H1 (cell line): ENCODE data around the gene TRAPPC12.
"Not testable (repeated sequence)": the region's sequence is repeated elsewhere in the genome, so short reads cannot be mapped to it uniquely, and the experiment has no call there.

ENCODE experiments used
- CBX5 ChIP-seq: fragments of 300-800, 300-1000 bp; sonication (generic); IDR thresholded peaks from 2 replicates; pipeline ENCODE4 v1.7.1; 2016; ENCODE audit warnings: antibody characterized with exemption, low read length, low read depth
- EP300 ChIP-seq, 2 experiments: IDR thresholded peaks; 1 replicate in 1 of 2; 2 replicates in 1 of 2; pipeline ENCODE4 v1.6.1; 2011 to 2012; ENCODE audit warnings: low read depth in 2 of 2, low read length in 2 of 2, mild to moderate bottlenecking in 2 of 2, borderline replicate concordance in 1 of 2, inconsistent platforms in 1 of 2, moderate library complexity in 1 of 2
- JUN ChIP-seq: IDR thresholded peaks from 2 replicates; pipeline ENCODE4 v1.6.1; 2011; ENCODE audit warnings: low read depth, mild to moderate bottlenecking, improper control_type of control experiment, low read length
- POLR2AphosphoS5 ChIP-seq: IDR thresholded peaks from 2 replicates; pipeline ENCODE4 v1.6.1; 2011; ENCODE audit warnings: low read depth, low read length
- RAD21 ChIP-seq, 2 experiments: IDR thresholded peaks in 1 of 2; conservative IDR thresholded peaks in 1 of 2; 2 replicates each; pipeline ENCODE4 v1.6.1; 2011; ENCODE audit warnings: low read depth in 2 of 2, low read length in 2 of 2, improper control_type of control experiment in 1 of 2, inconsistent platforms in 1 of 2, mild to moderate bottlenecking in 1 of 2, moderate library complexity in 1 of 2
- TF ChIP-seq, protein P1 (sequence below), 3 experiments: IDR thresholded peaks; 1 replicate in 2 of 3; 2 replicates in 1 of 3; pipeline versions ENCODE4 v1.5.1 to v1.6.1; 2011; ENCODE audit warnings: low read length in 3 of 3, mild to moderate bottlenecking in 3 of 3, inconsistent platforms in 2 of 3, low read depth in 1 of 3, moderate library complexity in 1 of 3; ENCODE audit not compliant: insufficient read depth in 1 of 3; ENCODE audit errors: control extremely low read depth in 1 of 3

DNA sequence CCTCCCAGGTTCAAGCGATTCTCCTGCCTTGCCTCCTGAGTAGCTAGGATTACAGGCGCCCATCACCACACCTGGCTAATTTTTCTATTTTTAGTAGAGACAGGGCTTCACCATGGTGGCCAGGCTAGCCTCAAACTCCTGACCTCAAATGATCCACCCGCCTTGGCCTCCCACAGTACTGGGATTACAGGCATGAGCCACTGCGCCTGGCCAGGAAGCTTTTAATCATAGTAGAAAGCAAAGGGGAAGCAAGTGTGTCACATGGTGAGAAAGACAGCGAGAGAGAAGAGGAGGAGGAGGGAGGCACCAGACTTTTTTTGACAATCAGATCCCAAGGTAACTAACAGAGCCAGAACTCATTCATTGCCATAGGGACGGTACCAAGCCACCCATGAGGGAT, 67.7 kb downstream of the TRAPPC12 start:
- TF ChIP-seq, protein P1, sequence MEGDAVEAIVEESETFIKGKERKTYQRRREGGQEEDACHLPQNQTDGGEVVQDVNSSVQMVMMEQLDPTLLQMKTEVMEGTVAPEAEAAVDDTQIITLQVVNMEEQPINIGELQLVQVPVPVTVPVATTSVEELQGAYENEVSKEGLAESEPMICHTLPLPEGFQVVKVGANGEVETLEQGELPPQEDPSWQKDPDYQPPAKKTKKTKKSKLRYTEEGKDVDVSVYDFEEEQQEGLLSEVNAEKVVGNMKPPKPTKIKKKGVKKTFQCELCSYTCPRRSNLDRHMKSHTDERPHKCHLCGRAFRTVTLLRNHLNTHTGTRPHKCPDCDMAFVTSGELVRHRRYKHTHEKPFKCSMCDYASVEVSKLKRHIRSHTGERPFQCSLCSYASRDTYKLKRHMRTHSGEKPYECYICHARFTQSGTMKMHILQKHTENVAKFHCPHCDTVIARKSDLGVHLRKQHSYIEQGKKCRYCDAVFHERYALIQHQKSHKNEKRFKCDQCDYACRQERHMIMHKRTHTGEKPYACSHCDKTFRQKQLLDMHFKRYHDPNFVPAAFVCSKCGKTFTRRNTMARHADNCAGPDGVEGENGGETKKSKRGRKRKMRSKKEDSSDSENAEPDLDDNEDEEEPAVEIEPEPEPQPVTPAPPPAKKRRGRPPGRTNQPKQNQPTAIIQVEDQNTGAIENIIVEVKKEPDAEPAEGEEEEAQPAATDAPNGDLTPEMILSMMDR (IDR thresholded peaks at IDR 0.05; ENCODE audit: control extremely low read depth in 1 of 3, insufficient read depth in 1 of 3, low read depth in 1 of 3, low read length in 3 of 3): not testable (repeated sequence)
- not testable (repeated sequence) for TF ChIP-seq RAD21 (IDR thresholded peaks at IDR 0.05 in 1 of 2, conservative IDR thresholded peaks at IDR 0.05 in 1 of 2; ENCODE audit: low read depth in 2 of 2, low read length in 2 of 2); JUN; POLR2AphosphoS5; EP300 (IDR thresholded peaks at IDR 0.05; ENCODE audit: borderline replicate concordance in 1 of 2, low read depth in 2 of 2, low read length in 2 of 2); CBX5
